ENCODE data around the gene DNAJC1.

GRCh38 chr10:21820952-21821351, 182.6 kb downstream of the DNAJC1 start:
- TF ChIP-seq RCOR1 (IDR thresholded peaks at IDR 0.05; ENCODE audit: insufficient replicate concordance, low read length) (no peak), CTCF (conservative IDR thresholded peaks at IDR 0.05; ENCODE audit: low read depth, low read length) (no peak), POLR2A (IDR thresholded peaks at IDR 0.05; ENCODE audit: low read depth, low read length) (no peak), RAD21 (IDR thresholded peaks at IDR 0.05; ENCODE audit: low read length) (no peak), MXI1 (IDR thresholded peaks at IDR 0.05; ENCODE audit: borderline replicate concordance, low read depth, low read length) (no peak), CEBPB (IDR thresholded peaks at IDR 0.05; ENCODE audit: low read depth, low read length) (no peak), BHLHE40 (IDR thresholded peaks at IDR 0.05; ENCODE audit: low read depth, low read length) (no peak), NFE2L2 (IDR thresholded peaks at IDR 0.05; ENCODE audit: low read depth, low read length) (no peak), USF2 (IDR thresholded peaks at IDR 0.05; ENCODE audit: low read depth, low read length) (no peak), CHD1 (IDR thresholded peaks at IDR 0.05; ENCODE audit: low read depth, low read length) (no peak), MAFK (IDR thresholded peaks at IDR 0.05; ENCODE audit: low read depth, low read length) (no peak)

Measured in IMR-90 (cell line).